ENCODE data around the gene CRK. TPM values are rescaled to one million over a fixed set of nuclear protein-coding genes. Genes with fewer than 3 reads are reported as not detected.
A peak's percentile ranks its signal among the peaks of the same experiment; 100 is the strongest.

CRK gene
- total RNA-seq, 4 donors from 2014 or later = 65.1 to 72.0 (median 70.0) TPM

DNA sequence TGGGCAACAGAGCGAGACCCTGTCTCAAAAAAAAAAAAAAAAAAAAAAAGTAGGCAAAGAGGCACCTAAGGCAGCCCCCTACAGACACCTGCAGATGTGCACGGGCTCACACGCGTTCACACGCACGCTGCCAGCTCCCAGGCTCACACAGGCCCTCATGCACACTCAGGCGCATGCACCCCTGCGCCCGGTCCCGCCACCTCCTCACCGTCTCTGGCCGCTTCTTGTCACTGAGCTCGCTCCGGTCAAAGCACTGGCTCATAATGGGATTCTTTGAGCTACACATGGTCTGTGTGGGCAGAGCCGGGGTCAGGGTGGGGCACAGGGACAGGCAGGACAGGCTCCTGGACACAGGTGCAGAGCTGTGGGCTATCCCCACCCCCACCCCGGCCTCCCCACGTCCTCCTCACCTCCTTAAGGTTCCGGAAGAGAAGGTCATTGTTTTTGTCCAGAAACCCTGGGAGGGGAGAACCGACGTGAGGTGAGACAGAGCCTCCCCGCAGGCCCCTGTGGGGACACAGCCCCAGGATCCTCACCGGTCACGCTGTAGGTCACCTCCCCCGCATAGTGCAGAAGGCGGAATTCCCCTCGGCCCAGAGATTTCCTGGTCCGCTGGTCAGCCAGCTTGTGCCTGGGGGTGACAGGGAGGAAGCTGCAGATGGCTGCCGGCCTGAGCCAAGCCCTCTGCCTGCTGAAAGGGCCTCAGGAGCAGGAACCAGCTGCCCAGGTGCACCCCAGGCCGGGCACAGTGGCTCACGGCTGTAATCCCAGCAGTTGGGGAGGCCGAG lies 18.6 kb upstream of the CRK start:
- peak overlapping the region in 3 of 4 donors; percentile 67 to 78 (median 77) for H3K27ac ChIP-seq
- TF ChIP-seq EP300 (IDR thresholded peaks at IDR 0.05) (peak in 1 of 2 donors; percentile 13), POLR2A (IDR thresholded peaks at IDR 0.05) (no peak)
- H3K4me3 ChIP-seq = no peak overlapping the region
- WGBS, 2 donors = 64 to 66% methylated on average over 28 to 30 of the region's 31 CpGs
- H3K36me3 ChIP-seq = peaks cover 5 to 100% (median 40%) of the 10 kb centered on the region in 3 donors
- H3K27me3 ChIP-seq = no peaks in the 10 kb centered on the region
- peaks cover 0 to 57% (median 13%) of the 10 kb centered on the region in 4 donors for H3K4me1 ChIP-seq
- H3K9me3 ChIP-seq = no peaks in the 10 kb centered on the region
- DNase-seq (ENCODE audit: low spot score in 2 of 2) = no peak

DNA sequence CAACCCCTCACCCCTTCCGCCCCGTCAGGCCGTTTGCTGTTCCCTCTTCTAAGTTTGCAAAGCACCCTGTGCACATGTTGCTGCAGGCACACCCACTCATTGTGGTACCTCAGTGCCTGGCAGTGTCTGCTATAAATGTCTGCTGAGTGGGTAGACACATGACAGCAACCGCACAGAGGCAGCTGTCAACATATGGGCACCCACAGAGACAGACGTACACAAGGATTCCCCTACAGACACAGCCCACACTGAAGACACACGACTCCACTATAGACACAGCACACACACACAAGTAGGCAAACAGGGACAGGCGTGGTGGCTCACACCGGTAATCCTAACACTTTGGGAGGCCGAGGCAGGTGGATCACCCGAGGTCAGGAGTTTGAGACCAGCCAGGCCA lies 17.8 kb upstream of the CRK start:
- H3K4me1 ChIP-seq = peaks cover 0 to 59% (median 13%) of the 10 kb centered on the region in 4 donors
- no peak overlapping the region for H3K4me3 ChIP-seq
- H3K27me3 ChIP-seq = no peaks in the 10 kb centered on the region
- no peak for DNase-seq (ENCODE audit: low spot score in 2 of 2)
- TF ChIP-seq EP300 (IDR thresholded peaks at IDR 0.05) = no peak
- TF ChIP-seq, protein P1, sequence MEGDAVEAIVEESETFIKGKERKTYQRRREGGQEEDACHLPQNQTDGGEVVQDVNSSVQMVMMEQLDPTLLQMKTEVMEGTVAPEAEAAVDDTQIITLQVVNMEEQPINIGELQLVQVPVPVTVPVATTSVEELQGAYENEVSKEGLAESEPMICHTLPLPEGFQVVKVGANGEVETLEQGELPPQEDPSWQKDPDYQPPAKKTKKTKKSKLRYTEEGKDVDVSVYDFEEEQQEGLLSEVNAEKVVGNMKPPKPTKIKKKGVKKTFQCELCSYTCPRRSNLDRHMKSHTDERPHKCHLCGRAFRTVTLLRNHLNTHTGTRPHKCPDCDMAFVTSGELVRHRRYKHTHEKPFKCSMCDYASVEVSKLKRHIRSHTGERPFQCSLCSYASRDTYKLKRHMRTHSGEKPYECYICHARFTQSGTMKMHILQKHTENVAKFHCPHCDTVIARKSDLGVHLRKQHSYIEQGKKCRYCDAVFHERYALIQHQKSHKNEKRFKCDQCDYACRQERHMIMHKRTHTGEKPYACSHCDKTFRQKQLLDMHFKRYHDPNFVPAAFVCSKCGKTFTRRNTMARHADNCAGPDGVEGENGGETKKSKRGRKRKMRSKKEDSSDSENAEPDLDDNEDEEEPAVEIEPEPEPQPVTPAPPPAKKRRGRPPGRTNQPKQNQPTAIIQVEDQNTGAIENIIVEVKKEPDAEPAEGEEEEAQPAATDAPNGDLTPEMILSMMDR (IDR thresholded peaks at IDR 0.05) = no peak
- no peak for TF ChIP-seq POLR2A (IDR thresholded peaks at IDR 0.05)
- no peaks in the 10 kb centered on the region for H3K9me3 ChIP-seq
- peaks cover 5 to 100% (median 39%) of the 10 kb centered on the region in 3 donors for H3K36me3 ChIP-seq
- peak overlapping the region in 2 of 4 donors; percentile 77 to 78 for H3K27ac ChIP-seq
- WGBS, 2 donors = 69 to 73% methylated on average over 10 of the region's 10 CpGs

DNA sequence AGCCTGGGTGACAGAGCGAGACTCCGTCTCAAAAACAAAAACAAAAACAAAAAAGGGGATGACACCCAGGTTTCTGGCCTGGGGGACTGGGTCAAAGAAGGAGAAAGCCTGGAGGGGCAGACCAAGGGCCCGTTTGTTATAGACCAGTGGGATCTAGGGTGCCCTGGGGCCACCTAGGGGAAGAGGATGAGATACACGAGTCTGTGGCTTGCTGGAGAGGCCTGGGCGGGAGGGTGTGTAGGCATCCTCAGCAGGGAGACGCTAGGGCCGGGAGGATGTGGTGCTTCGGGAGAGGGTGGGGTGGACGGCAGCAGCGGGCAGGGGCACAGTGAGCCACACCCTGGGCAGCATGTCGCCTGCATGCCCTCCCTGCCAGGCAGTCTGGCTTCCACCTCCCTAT lies 17.1 kb upstream of the CRK start:
- peaks cover 0 to 66% (median 13%) of the 10 kb centered on the region in 4 donors for H3K4me1 ChIP-seq
- H3K27ac ChIP-seq = peak overlapping the region in 2 of 4 donors; percentile 3 to 77
- WGBS, 2 donors = 57 to 59% methylated on average over 11 of the region's 11 CpGs
- no peak for TF ChIP-seq POLR2A (IDR thresholded peaks at IDR 0.05)
- TF ChIP-seq, protein P1 (IDR thresholded peaks at IDR 0.05) = no peak
- TF ChIP-seq EP300 (IDR thresholded peaks at IDR 0.05) = no peak
- DNase-seq (ENCODE audit: low spot score in 2 of 2) = no peak
- no peak overlapping the region for H3K4me3 ChIP-seq
- H3K9me3 ChIP-seq = no peaks in the 10 kb centered on the region
- peaks cover 5 to 100% (median 39%) of the 10 kb centered on the region in 3 donors for H3K36me3 ChIP-seq
- no peaks in the 10 kb centered on the region for H3K27me3 ChIP-seq

DNA sequence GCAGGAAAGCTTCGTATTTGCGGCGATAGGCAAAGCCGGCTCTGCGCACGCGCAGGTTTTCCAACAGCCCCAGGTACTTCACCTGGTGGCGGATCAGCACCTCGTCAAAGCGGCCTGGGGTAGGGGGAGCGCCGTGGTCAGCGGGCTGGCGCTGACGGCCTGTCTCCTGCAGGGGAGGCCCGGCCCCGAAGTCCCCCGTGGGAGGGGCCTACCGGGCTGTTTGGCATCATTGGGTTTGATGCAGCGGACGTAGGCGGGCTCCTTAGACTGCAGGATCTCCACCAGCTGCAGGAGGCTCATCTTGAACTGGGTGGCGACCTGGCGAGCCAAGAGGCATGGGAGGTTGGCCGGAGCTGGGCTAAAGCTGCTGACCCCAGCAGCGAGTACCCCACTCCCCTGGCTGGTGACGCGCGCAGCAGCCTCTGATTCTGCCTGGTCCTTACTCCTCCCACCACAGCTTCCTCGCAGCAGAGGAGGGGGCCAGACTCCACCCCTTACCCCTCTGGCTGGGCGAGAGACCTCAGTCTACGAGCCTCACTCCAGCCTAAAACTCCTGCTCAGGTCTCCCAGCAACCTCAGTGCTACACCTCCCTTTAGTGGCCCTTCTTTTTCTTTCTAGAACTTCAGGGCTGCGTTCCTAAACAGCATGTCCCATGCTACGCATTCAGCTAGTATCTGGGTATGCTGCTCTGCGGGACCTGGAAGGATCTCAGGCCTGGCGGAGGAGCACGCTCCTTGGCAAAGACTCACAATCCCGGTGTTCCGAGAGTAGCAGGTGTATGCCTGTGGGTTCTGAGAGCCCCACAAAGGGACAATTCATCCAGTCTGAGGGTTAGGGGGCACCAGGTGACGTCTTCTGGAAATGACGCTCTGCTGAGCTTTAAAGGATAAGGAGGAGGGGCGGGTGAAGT lies 16.1 kb upstream of the CRK start:
- H3K9me3 ChIP-seq = no peaks in the 10 kb centered on the region
- H3K27ac ChIP-seq = peak overlapping the region in 2 of 4 donors; percentile 3 to 77
- peaks cover under 1 to 100% (median 33%) of the 10 kb centered on the region in 3 donors for H3K36me3 ChIP-seq
- H3K4me3 ChIP-seq = no peak overlapping the region
- 80 to 82% methylated on average over 39 to 40 of the region's 42 CpGs for WGBS, 2 donors
- peaks cover 0 to 64% (median 13%) of the 10 kb centered on the region in 4 donors for H3K4me1 ChIP-seq
- TF ChIP-seq POLR2A (IDR thresholded peaks at IDR 0.05) (no peak), EP300 (IDR thresholded peaks at IDR 0.05) (no peak)
- TF ChIP-seq, protein P1 (IDR thresholded peaks at IDR 0.05) = no peak
- no peak for DNase-seq (ENCODE audit: low spot score in 2 of 2)
- H3K27me3 ChIP-seq = no peaks in the 10 kb centered on the region

DNA sequence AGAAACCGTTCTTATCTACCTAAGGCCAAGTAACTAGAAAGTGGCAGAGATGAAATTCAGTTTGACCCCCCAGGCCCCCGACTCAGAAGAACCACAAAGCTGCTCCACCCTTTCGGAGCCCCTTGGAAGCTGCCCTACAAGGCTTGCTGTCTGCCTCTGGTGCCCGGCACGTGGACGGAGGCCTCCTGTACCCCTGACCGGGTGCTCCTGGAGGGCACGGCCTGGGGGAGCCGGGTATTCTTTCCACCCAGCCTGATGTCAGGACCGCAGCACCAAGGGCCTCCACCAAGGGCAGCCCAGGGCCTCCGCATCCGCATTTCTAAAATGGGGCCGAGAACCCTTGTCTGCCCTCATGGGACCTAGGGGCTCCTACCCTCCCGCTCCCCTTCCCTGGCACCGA lies 15.5 kb upstream of the CRK start:
- Histone ChIP-seq H3K9me3 (no peaks in the 10 kb centered on the region), H3K4me3 (no peak overlapping the region), H3K4me1 (peaks cover 0 to 57% (median 11%) of the 10 kb centered on the region in 4 donors), H3K36me3 (peaks cover 0 to 100% (median 33%) of the 10 kb centered on the region in 3 donors), H3K27ac (peak overlapping the region in 1 of 4 donors; percentile 51), H3K27me3 (no peaks in the 10 kb centered on the region)
- DNase-seq (ENCODE audit: low spot score in 2 of 2) = no peak
- WGBS, 2 donors = 90 to 95% methylated on average over 13 to 14 of the region's 15 CpGs
- TF ChIP-seq, protein P1 (IDR thresholded peaks at IDR 0.05) = no peak
- TF ChIP-seq EP300 (IDR thresholded peaks at IDR 0.05) (no peak), POLR2A (IDR thresholded peaks at IDR 0.05) (no peak)

Measured in tibial nerve (tissue), 4 donors.